Parathyroid adenoma (tissue), 2 donors: ENCODE results near the gene BHLHA15.

Experiments used
- H2AFZ ChIP-seq: fragments of 300-600 bp; sonication (generic); one replicate; pipeline ENCODE4 v1.7.0; 2017; ENCODE audit warnings: antibody characterized with exemption, mild to moderate bottlenecking
- H3K27ac ChIP-seq: fragments of 300-600 bp; sonication (generic); one replicate; pipeline ENCODE4 v1.7.0; 2017
- H3K27me3 ChIP-seq: fragments of 300-600 bp; sonication (generic); one replicate; pipeline ENCODE4 v1.7.0; 2017; ENCODE audit warnings: low read length; ENCODE audit not compliant: control insufficient read depth, insufficient read depth
- H3K36me3 ChIP-seq: fragments of 300-600 bp; sonication (generic); one replicate; pipeline ENCODE4 v1.7.0; 2017; ENCODE audit warnings: low read length; ENCODE audit not compliant: control insufficient read depth, insufficient read depth
- H3K4me1 ChIP-seq: fragments of 300-600 bp; sonication (generic); one replicate; pipeline ENCODE4 v1.7.0; 2017; ENCODE audit warnings: control low read depth
- H3K4me2 ChIP-seq: fragments of 300-600 bp; sonication (generic); one replicate; pipeline ENCODE4 v1.7.0; 2017; ENCODE audit warnings: low read length
- H3K4me3 ChIP-seq: fragments of 300-600 bp; sonication (generic); one replicate; pipeline ENCODE4 v1.7.0; 2017; ENCODE audit warnings: low read depth, low read length
- H3K79me2 ChIP-seq: fragments of 300-600 bp; sonication (generic); one replicate; pipeline ENCODE4 v1.7.0; 2017; ENCODE audit warnings: control low read depth
- H3K9ac ChIP-seq: fragments of 300-600 bp; sonication (generic); one replicate; pipeline ENCODE4 v1.7.0; 2017; ENCODE audit warnings: mild to moderate bottlenecking
- H3K9me3 ChIP-seq: fragments of 300-600 bp; sonication (generic); one replicate; pipeline ENCODE4 v1.7.0; 2017; ENCODE audit warnings: low read length; ENCODE audit not compliant: control insufficient read depth
- CTCF ChIP-seq: fragments of 300-600 bp; sonication (generic); IDR thresholded peaks from one replicate; pipeline ENCODE4 v1.7.0; 2017; ENCODE audit warnings: antibody characterized with exemption, mild to moderate bottlenecking
- donor health status: primary hyperparathyroidism.

Gene BHLHA15

GRCh38 chr7:98202367-98203195 lies 8.7 kb upstream of the BHLHA15 start:
- Histone ChIP-seq H3K27ac (no peak overlapping the region), H3K4me1 (no peaks in the 10 kb centered on the region), H3K4me2 (no peak overlapping the region), H3K4me3 (no peak overlapping the region), H2AFZ (no peak overlapping the region), H3K36me3 (no peaks in the 10 kb centered on the region), H3K79me2 (no peaks in the 10 kb centered on the region), H3K9ac (no peak overlapping the region), H3K27me3 (no peaks in the 10 kb centered on the region), H3K9me3 (no peaks in the 10 kb centered on the region)
- TF ChIP-seq CTCF: no peak

- Histone ChIP-seq H3K79me2 (no peaks in the 10 kb centered on the region), H3K27ac (no peak overlapping the region), H3K36me3 (no peaks in the 10 kb centered on the region), H3K27me3 (no peaks in the 10 kb centered on the region), H3K9me3 (no peaks in the 10 kb centered on the region), H3K4me3 (no peak overlapping the region), H2AFZ (no peak overlapping the region), H3K4me2 (no peak overlapping the region), H3K9ac (no peak overlapping the region), H3K4me1 (no peaks in the 10 kb centered on the region)
- TF ChIP-seq CTCF: no peak
These were observed 7.8 kb upstream of the BHLHA15 start for GRCh38 chr7:98203261-98203963.

GRCh38 chr7:98203964-98204605 lies 7.2 kb upstream of the BHLHA15 start:
- Histone ChIP-seq H3K4me3 (no peak overlapping the region), H3K4me2 (no peak overlapping the region), H3K9ac (no peak overlapping the region), H3K27ac (no peak overlapping the region), H2AFZ (no peak overlapping the region), H3K27me3 (no peaks in the 10 kb centered on the region), H3K9me3 (no peaks in the 10 kb centered on the region), H3K79me2 (no peaks in the 10 kb centered on the region), H3K36me3 (no peaks in the 10 kb centered on the region), H3K4me1 (no peaks in the 10 kb centered on the region)
- no peak for TF ChIP-seq CTCF

- Histone ChIP-seq H3K27ac (no peak overlapping the region), H3K79me2 (no peaks in the 10 kb centered on the region), H2AFZ (no peak overlapping the region), H3K9ac (no peak overlapping the region), H3K9me3 (no peaks in the 10 kb centered on the region), H3K4me3 (no peak overlapping the region), H3K27me3 (no peaks in the 10 kb centered on the region), H3K4me1 (no peaks in the 10 kb centered on the region), H3K36me3 (no peaks in the 10 kb centered on the region), H3K4me2 (no peak overlapping the region)
- no peak for TF ChIP-seq CTCF
These were observed 6.6 kb upstream of the BHLHA15 start for GRCh38 chr7:98204670-98205069.
